Astrocyte of the spinal cord (primary cell): Measurements from ENCODE around the gene PITPNC1.
A peak's percentile ranks its signal among the peaks of the same experiment; 100 is the strongest.

Source experiments
- DNase-seq: peaks from one replicate; pipeline ENCODE4 v3.0.0; 2011; ENCODE audit warnings: low read depth, low spot score
- H3K4me3 ChIP-seq: 2 replicates; pipeline ENCODE4 v1.5.1; 2011; ENCODE audit warnings: low read depth, mild to moderate bottlenecking, low read length, moderate library complexity
- in situ Hi-C: cut with HindIII; loops from 2 replicates; pipeline ENCODE4 v1.10.0; 2017; ENCODE audit warnings: low sequenced_read_pairs
- TF ChIP-seq, protein P1 (sequence below): IDR thresholded peaks from 2 replicates; pipeline ENCODE4 v1.5.1; 2012; ENCODE audit warnings: low read depth, mild to moderate bottlenecking, low read length, inconsistent platforms

Gene PITPNC1

GRCh38 chr17:67372751-67373150 lies 4.3 kb upstream of the PITPNC1 start:
- in situ Hi-C loops, result no loop called here
- H3K4me3 ChIP-seq, result no peak overlapping the region
- DNase-seq, result no peak
- TF ChIP-seq, protein P1, sequence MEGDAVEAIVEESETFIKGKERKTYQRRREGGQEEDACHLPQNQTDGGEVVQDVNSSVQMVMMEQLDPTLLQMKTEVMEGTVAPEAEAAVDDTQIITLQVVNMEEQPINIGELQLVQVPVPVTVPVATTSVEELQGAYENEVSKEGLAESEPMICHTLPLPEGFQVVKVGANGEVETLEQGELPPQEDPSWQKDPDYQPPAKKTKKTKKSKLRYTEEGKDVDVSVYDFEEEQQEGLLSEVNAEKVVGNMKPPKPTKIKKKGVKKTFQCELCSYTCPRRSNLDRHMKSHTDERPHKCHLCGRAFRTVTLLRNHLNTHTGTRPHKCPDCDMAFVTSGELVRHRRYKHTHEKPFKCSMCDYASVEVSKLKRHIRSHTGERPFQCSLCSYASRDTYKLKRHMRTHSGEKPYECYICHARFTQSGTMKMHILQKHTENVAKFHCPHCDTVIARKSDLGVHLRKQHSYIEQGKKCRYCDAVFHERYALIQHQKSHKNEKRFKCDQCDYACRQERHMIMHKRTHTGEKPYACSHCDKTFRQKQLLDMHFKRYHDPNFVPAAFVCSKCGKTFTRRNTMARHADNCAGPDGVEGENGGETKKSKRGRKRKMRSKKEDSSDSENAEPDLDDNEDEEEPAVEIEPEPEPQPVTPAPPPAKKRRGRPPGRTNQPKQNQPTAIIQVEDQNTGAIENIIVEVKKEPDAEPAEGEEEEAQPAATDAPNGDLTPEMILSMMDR, result no peak

DNA sequence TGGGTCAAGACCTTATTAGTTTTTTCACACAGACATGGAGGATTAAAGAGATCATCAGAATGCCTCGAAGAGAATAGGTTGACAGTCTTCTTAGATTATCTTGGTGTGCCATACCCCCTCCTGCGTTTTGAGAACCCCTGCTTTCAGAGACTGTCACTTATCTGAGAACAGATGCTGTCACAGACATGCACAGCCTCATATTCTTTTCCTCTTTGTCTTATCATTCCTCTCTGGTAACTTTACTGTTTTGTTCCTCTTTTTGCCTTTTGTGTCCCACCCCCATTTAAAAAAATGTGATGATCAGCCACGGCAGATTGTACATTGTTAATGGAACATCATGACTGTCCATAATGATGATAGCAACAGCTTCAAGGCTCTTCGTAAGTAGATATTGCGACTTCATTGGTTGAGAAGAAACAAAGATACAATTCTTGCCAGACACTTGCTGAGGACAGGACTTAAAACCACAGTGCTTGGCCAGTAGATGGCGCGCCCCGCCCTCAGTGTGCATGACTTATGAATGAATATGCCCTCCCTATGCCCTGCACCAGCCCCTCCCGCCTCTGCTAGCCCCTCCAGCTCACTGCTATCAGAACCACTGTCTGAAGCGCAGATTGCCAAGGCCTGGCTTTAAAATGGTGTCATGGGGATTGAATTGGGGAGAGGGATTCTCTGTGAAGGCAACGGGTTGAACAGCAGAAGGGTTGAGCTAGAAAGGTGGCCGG lies 2.6 kb upstream of the PITPNC1 start:
- TF ChIP-seq, protein P1, result peak; percentile 88
- DNase-seq, result peak; percentile 86
- in situ Hi-C loops, result no loop called here
- no peak overlapping the region for H3K4me3 ChIP-seq

- in situ Hi-C loops, result no loop called here
- TF ChIP-seq, protein P1, result no peak
- no peak overlapping the region for H3K4me3 ChIP-seq
- no peak for DNase-seq
Measured at GRCh38 chr17:67375054-67375427, 2.0 kb upstream of the PITPNC1 start.

DNA sequence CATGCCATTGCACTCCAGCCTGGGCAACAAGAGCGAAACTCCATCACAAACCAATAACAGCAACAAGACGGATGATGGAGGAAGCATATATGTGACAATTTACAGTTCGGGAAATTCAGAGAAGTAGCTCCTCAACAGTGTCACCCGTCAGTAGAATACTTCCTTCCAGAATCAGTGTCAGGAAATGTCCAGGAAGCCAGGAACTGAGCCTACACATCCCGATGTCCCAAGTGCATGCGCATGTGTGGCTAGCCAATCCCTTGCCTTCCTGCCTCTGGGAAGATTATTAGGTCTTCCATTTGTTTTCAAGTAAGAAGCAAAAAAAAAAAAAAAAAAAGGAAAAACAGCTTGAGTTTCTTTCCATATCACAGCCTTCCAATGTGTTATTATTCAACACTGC lies 1.4 kb upstream of the PITPNC1 start:
- no peak overlapping the region for H3K4me3 ChIP-seq
- in situ Hi-C loops, result no loop called here
- no peak for DNase-seq
- TF ChIP-seq, protein P1, result no peak

GRCh38 chr17:67376415-67376736 lies 705 bp upstream of the PITPNC1 start:
- H3K4me3 ChIP-seq, result peak overlapping the region; percentile 91
- TF ChIP-seq, protein P1, result no peak
- in situ Hi-C loops, result no loop called here
- DNase-seq, result peak; percentile 62

- peak; percentile 38 for DNase-seq
Measured at GRCh38 chr17:67377488-67378453, 690 bp downstream of the PITPNC1 start.

More at GRCh38 chr17:67377488-67378453, 690 bp downstream of the PITPNC1 start:
- in situ Hi-C loops, result no loop called here
- TF ChIP-seq, protein P1, result peak; percentile 31
- H3K4me3 ChIP-seq, result peak overlapping the region; percentile 91
